ENCODE measurements around the gene EEF2K. TPM values are rescaled to one million over a fixed set of nuclear protein-coding genes. Genes with fewer than 3 reads are reported as not detected.

The EEF2K gene
- total and polyA plus RNA-seq, 2 of the 13 experiments (the other 11 are each of a cell fraction or from before 2014, with no cell fraction given), result 22.0 to 23.8 TPM

DNA sequence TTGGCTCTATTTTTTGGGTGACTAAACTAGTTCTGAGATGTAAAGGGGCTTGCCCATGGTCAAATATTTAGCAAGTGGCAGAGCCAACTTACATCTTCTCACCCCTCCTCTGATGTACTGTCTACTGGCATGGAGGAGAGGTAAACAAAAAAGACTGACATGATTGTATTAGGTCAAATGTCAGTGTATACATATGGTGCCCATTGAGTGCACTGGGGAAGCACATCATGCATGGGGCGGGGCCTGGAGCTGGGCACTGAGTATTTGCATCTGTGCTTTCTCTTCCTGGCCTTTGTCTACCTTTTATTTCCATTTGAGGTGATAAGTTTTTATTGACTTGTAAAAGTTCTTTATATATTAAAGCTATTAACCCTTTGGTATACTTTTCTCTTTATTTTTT, 68.8 kb downstream of the EEF2K start:
- TF ChIP-seq NBN (conservative IDR thresholded peaks at IDR 0.05) (no peak), TERF1 (CRISPR knock-in tag; IDR thresholded peaks at IDR 0.05) (no peak), ZKSCAN8 (CRISPR knock-in tag; IDR thresholded peaks at IDR 0.05; ENCODE audit: borderline replicate concordance) (0 out of 2 replicates have a peak, but pooled peaks have one; percentile 80), ZNF562 (CRISPR knock-in tag; IDR thresholded peaks at IDR 0.05; ENCODE audit: borderline replicate concordance) (no peak)
- ChIA-PET CTCF (ENCODE audit: low intra/inter-chr PET ratio, low total read pairs) (no interaction called here), POLR2A (no interaction called here)
- intact Hi-C loops (cut with micrococcal nuclease; ENCODE audit: unreplicated experiment), result no loop called here
- DNase-seq (ENCODE audit: low spot score) (no peak), ATAC-seq (no peak), FAIRE-seq (no peak)
- Histone ChIP-seq H3K4me2 (ENCODE audit: low read depth, low read length) (no peak overlapping the region), H2AFZ (ENCODE audit: low read length) (no peak overlapping the region), H3K9ac (ENCODE audit: insufficient read depth, low read depth, low read length) (no peak overlapping the region), H3K4me1 (ENCODE audit: insufficient read depth, low read length) (no peaks in the 10 kb centered on the region), H3K79me2 (ENCODE audit: insufficient read depth, low read length) (no peaks in the 10 kb centered on the region), H3K27me3 (ENCODE audit: control insufficient read depth in 1 of 2, insufficient read depth in 2 of 2, low read length in 2 of 2) (no peaks in the 10 kb centered on the region), H3K9me3 (ENCODE audit: low read length) (no peaks in the 10 kb centered on the region), H4K20me1 (ENCODE audit: insufficient read depth, low read length) (no peaks in the 10 kb centered on the region), H3K27ac (ENCODE audit: extremely low read length, insufficient read depth, low read length) (no peak overlapping the region), H3K36me3 (replicated peaks in 1 of 2; ENCODE audit: control insufficient read depth in 1 of 2, insufficient read depth in 2 of 2, low read length in 2 of 2) (peaks cover 22 to 42% of the 10 kb centered on the region in 2 experiments; a peak in 4 of 5 replicates), H3K4me3 (replicated peaks in 1 of 3; ENCODE audit: insufficient read depth in 1 of 3, low read depth in 2 of 3, low read length in 3 of 3) (no peak overlapping the region)
- in situ Hi-C loops (cut with HindIII; ENCODE audit: extremely low pct_ligation_motif_present, low pct_unique_long_range_greater_than_20kb), result no loop called here
- no TSS peak for BruUV-seq (replicated peaks)
- 97% methylated on average over 1 of the region's 1 CpG for WGBS (ENCODE audit: low lambda C conversion rate)

- Histone ChIP-seq H3K36me3 (replicated peaks in 1 of 2; ENCODE audit: control insufficient read depth in 1 of 2, insufficient read depth in 2 of 2, low read length in 2 of 2) (peaks cover 19 to 56% of the 10 kb centered on the region in 2 experiments), H3K79me2 (ENCODE audit: insufficient read depth, low read length) (no peaks in the 10 kb centered on the region), H3K9me3 (ENCODE audit: low read length) (no peaks in the 10 kb centered on the region), H3K27me3 (ENCODE audit: control insufficient read depth in 1 of 2, insufficient read depth in 2 of 2, low read length in 2 of 2) (no peaks in the 10 kb centered on the region), H3K9ac (ENCODE audit: insufficient read depth, low read depth, low read length) (no peak overlapping the region), H4K20me1 (ENCODE audit: insufficient read depth, low read length) (no peaks in the 10 kb centered on the region), H3K27ac (ENCODE audit: extremely low read length, insufficient read depth, low read length) (no peak overlapping the region), H2AFZ (ENCODE audit: low read length) (no peak overlapping the region), H3K4me1 (ENCODE audit: insufficient read depth, low read length) (no peaks in the 10 kb centered on the region), H3K4me3 (replicated peaks in 1 of 3; ENCODE audit: insufficient read depth in 1 of 3, low read depth in 2 of 3, low read length in 3 of 3) (no peak overlapping the region), H3K4me2 (ENCODE audit: low read depth, low read length) (no peak overlapping the region)
- no peak for FAIRE-seq
- POLR2A ChIA-PET, result interaction anchor here (1.1 kb wide), 1 partner anchor 73 kb away, joined by 3 read pairs; the partner anchor contains the start of gene EEF2K
- in situ Hi-C loops (cut with HindIII; ENCODE audit: extremely low pct_ligation_motif_present, low pct_unique_long_range_greater_than_20kb) (no loop called here), intact Hi-C loops (cut with micrococcal nuclease; ENCODE audit: unreplicated experiment) (no loop called here)
- CTCF ChIA-PET (ENCODE audit: low intra/inter-chr PET ratio, low total read pairs), result no interaction called here
- no TSS peak for BruUV-seq (replicated peaks)
- DNase-seq (ENCODE audit: low spot score), result no peak
- WGBS (ENCODE audit: low lambda C conversion rate), result 95% methylated on average over 16 of the region's 16 CpGs
- ATAC-seq, result peak; percentile 49; the same call in 2 of the 3 replicates
- TF ChIP-seq ZBTB40 (IDR thresholded peaks at IDR 0.05) (no peak), ZBTB40 (CRISPR knock-in tag; IDR thresholded peaks at IDR 0.05) (no peak)
These were observed 72.6 kb downstream of the EEF2K start for GRCh38 chr16:22278441-22279230.

Measured in HepG2 (cell line).